HG02970 (cell line): Measurements from ENCODE around the gene C14orf180.

Experiments used
- ATAC-seq: cut with Tn5 transposase; IDR thresholded peaks from one replicate; pipeline ENCODE4 v1.9.1; 2021; ENCODE audit warnings: mild to moderate bottlenecking, moderate library complexity, moderate number of reproducible peaks; ENCODE audit not compliant: unreplicated experiment, low FRiP score

Gene C14orf180

GRCh38 chr14:104559804-104560585 is 19.6 kb upstream of the C14orf180 start:
- no peak for ATAC-seq

- ATAC-seq: no peak
Measured at GRCh38 chr14:104560586-104560945, 19.0 kb upstream of the C14orf180 start.

GRCh38 chr14:104561124-104561557 is 18.4 kb upstream of the C14orf180 start:
- no peak for ATAC-seq

GRCh38 chr14:104561632-104562495 is 17.7 kb upstream of the C14orf180 start:
- no peak for ATAC-seq

GRCh38 chr14:104562606-104563005 is 17.0 kb upstream of the C14orf180 start:
- ATAC-seq: no peak

GRCh38 chr14:104563191-104563741 is 16.3 kb upstream of the C14orf180 start:
- ATAC-seq: no peak

GRCh38 chr14:104563742-104564615 is 15.6 kb upstream of the C14orf180 start:
- no peak for ATAC-seq

- no peak for ATAC-seq
Measured at GRCh38 chr14:104564744-104565679, 14.6 kb upstream of the C14orf180 start.

GRCh38 chr14:104567141-104567956 is 12.2 kb upstream of the C14orf180 start:
- ATAC-seq: no peak

GRCh38 chr14:104567957-104568225 is 11.7 kb upstream of the C14orf180 start:
- no peak for ATAC-seq

GRCh38 chr14:104568620-104569019 is 10.9 kb upstream of the C14orf180 start:
- ATAC-seq: no peak

GRCh38 chr14:104569435-104569834 is 10.1 kb upstream of the C14orf180 start:
- no peak for ATAC-seq

- ATAC-seq: no peak
Measured at GRCh38 chr14:104571246-104571645, 8.3 kb upstream of the C14orf180 start.

GRCh38 chr14:104572024-104572626 is 7.4 kb upstream of the C14orf180 start:
- no peak for ATAC-seq

GRCh38 chr14:104572668-104573067 is 6.9 kb upstream of the C14orf180 start:
- no peak for ATAC-seq

GRCh38 chr14:104573930-104574329 is 5.6 kb upstream of the C14orf180 start:
- ATAC-seq: no peak

- ATAC-seq: no peak
Measured at GRCh38 chr14:104574536-104574935, 5.0 kb upstream of the C14orf180 start.

GRCh38 chr14:104574978-104575583 is 4.5 kb upstream of the C14orf180 start:
- no peak for ATAC-seq
